GM12865 (cell line): ENCODE results near the gene UBA1.

Source experiments
- DNase-seq: peaks from one replicate; pipeline ENCODE4 v3.0.0; 2010; ENCODE audit warnings: low read depth
- H3K4me3 ChIP-seq: 2 replicates; pipeline ENCODE4 v1.5.1; 2011; ENCODE audit warnings: mild to moderate bottlenecking, low read depth, low read length, control low read depth
- TF ChIP-seq, protein P1 (sequence below): IDR thresholded peaks from 2 replicates; pipeline ENCODE4 v1.5.1; 2011; ENCODE audit warnings: low read length, control low read depth, low read depth, inconsistent platforms; ENCODE audit not compliant: insufficient read depth; ENCODE audit errors: missing control alignments

The UBA1 gene

DNA sequence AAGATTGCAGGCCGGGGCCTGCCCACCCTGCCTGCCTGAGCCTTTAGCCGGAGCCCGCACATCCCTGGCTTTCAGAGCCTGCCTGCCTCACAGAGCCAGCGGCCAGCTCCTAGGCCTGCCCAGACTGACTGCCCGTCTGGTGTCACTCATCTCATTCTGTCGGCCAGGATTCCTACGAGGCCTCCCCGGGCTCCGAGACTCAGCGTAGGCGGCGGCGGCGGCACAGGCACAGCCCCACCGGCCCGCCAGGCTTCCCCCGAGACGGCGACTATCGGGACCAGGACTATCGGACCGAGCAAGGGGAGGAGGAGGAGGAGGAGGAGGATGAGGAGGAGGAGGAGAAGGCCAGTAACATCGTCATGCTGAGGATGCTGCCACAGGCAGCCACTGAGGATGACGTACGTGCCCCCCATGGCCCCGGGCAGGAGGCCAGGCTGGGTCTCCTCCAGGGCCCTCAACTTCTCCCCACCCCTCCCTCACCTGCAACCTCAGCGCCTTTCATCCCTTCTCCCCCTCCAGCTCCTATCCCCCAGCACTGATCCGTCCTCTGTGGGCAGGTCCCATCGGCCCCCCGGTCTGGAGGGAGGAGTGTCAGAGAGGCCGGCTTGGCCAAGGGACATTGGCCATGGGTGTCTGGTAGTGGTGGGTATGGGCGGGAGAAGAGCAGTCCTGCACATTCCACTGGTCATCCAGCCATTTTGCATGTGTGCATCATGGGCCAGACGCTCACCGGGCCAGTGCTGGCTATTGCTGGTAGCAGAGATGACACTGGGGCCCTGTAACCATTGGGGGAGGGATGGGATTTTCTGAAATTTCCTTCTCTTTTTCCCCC is 22.6 kb upstream of the UBA1 start:
- no peak overlapping the region for H3K4me3 ChIP-seq
- TF ChIP-seq, protein P1, sequence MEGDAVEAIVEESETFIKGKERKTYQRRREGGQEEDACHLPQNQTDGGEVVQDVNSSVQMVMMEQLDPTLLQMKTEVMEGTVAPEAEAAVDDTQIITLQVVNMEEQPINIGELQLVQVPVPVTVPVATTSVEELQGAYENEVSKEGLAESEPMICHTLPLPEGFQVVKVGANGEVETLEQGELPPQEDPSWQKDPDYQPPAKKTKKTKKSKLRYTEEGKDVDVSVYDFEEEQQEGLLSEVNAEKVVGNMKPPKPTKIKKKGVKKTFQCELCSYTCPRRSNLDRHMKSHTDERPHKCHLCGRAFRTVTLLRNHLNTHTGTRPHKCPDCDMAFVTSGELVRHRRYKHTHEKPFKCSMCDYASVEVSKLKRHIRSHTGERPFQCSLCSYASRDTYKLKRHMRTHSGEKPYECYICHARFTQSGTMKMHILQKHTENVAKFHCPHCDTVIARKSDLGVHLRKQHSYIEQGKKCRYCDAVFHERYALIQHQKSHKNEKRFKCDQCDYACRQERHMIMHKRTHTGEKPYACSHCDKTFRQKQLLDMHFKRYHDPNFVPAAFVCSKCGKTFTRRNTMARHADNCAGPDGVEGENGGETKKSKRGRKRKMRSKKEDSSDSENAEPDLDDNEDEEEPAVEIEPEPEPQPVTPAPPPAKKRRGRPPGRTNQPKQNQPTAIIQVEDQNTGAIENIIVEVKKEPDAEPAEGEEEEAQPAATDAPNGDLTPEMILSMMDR, result no peak
- no peak for DNase-seq

DNA sequence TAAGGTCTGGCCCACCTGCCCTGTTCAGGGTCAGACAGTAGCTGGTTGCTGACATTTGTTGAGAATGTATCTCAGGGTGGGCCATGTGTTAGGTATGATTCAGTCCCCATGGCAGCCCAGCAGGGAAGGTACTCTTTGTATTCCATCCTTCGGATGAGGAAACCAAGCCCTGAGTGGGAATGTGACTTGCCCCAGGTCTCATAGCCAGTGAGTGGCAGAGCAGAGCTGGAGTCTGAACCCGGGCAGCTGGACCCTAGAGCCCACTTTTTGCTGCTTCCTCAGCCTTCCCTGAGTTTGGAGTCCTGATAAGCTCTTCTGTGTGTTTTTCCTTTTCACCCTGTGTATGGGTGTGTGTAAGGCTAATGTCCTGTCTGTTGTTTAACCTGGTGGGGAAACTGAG is 21.6 kb upstream of the UBA1 start:
- DNase-seq, result no peak

DNA sequence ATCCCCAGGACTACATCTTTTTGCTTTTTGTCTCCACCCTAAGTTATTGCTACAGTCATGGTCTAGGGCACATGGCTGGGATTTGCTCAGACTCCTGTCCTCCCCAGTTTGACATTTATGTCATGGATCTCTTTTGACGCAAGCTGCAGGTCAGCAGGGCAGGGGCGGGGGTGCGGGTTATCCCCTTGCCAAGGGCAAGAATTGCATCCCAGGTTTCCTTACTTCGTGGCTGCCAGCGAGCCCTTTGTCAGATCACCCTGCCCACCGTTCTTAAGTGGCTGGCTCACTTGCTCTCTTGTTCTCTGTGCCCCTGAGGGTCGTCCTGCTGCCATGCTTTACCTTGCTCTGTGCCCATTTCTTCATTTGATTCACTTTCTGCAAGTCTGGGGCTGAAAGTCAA is 21.1 kb upstream of the UBA1 start:
- no peak overlapping the region for H3K4me3 ChIP-seq
- TF ChIP-seq, protein P1, result no peak
- DNase-seq, result no peak

More for the DNA sequence above, 21.6 kb upstream of the UBA1 start:
- no peak overlapping the region for H3K4me3 ChIP-seq
- TF ChIP-seq, protein P1, result no peak

DNA sequence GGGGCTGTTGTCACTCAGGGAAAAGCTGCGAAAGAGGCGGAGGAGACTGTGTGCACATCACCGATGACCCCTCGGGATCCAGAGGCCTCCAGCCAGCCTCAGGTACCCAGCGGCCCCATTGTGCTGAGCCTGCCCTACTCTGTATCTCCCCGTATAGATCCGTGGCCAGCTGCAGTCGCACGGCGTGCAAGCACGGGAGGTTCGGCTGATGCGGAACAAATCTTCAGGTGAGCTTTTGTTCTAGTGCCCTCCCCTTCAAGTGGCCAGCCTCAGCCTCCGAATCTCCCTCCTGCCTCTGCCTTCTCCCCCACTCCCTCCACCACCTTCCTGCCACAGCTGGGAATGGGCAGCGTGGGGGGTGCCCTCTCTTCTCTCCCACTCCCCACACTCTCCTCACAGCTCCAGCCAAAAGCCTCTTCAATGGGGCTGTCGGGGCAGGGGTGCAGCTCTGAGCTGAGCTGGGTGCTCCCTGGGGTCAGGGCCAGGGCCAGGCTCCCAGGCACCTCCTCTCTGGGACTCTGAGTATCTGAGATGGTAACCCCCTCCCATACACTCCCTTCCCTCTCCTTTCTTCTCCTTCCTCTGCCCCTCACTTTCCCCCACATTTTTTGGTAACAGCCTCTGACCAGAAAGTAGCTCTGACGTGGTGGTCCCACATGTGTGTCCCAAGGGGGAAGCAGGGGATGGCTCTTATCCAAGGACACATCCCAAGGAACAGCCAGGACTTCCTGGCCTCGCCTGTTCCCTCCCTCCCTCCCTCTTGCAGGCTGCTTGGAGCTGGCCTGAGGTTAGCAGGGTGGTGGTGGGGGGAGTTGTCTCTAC is 20.4 kb upstream of the UBA1 start:
- H3K4me3 ChIP-seq, result no peak overlapping the region
- TF ChIP-seq, protein P1, result no peak
- no peak for DNase-seq

DNA sequence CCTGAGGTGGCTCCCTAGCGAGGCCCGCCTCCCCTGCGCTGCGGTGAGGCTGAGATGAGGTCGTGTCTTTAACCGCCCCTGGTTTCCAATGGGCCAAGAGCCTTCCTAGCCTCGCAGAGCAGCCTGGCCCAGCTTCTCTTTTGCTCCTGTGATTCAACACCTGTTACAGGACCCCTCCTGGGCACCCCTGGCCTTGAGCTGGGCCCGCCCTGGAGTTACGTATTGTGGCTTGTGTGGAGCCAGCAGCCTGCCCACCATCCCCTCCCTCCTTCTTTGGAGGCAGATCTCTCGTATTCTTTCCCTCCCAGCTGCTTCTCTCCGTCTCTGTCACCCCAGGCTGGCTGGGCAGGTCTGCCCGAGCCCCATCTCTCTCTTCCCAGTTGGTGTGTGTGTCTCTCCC is 19.3 kb upstream of the UBA1 start:
- no peak for DNase-seq

DNA sequence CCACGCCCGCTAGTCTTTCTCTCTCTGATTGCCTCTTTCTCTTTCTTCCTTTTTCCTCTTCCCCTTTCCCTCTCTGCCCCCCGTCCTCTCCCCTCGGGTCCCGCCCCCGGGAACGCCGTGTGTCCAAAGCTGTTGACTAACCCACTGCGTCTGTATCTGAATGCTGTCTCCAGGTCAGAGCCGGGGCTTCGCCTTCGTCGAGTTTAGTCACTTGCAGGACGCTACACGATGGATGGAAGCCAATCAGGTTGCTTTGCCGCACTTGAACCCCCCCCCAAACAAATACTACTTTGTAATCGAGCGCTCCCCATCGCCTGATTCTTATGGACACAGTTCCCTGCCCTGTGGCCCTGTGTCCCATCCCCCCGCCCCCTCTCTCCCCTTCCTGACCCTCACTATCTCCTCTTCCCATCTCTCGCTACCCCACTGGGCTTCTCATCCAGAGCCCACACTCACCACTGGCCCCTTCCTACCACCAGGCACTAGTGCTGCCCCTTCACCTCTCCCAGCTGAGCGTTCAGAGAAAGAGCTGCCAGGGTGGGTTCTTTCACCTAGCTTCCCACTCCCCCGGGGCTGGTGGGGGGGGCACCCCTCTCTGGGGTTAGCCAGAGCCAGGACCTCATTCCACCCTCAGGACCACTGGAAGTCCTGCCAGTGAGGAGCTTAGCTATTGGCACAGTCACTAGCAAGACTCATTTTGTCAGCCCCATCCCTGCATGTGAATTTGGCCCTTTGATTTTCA is 18.6 kb upstream of the UBA1 start:
- no peak overlapping the region for H3K4me3 ChIP-seq
- no peak for DNase-seq
- TF ChIP-seq, protein P1, result no peak

More for the DNA sequence above, 19.3 kb upstream of the UBA1 start:
- H3K4me3 ChIP-seq, result no peak overlapping the region
- TF ChIP-seq, protein P1, result no peak
